Ishikawa (cell line): ENCODE data around the gene CACNA1E.

Experiments used
- CREB1 ChIP-seq: IDR thresholded peaks from 2 replicates; pipeline ENCODE4 v1.6.1; 2012; ENCODE audit warnings: low read depth
- EP300 ChIP-seq: IDR thresholded peaks from 2 replicates; pipeline ENCODE4 v1.6.1; 2012; ENCODE audit warnings: borderline replicate concordance
- MAX ChIP-seq: IDR thresholded peaks from 2 replicates; pipeline ENCODE4 v1.6.1; 2012
- NFIC ChIP-seq: IDR thresholded peaks from 2 replicates; pipeline ENCODE4 v1.6.1; 2012
- RAD21 ChIP-seq: IDR thresholded peaks from 2 replicates; pipeline ENCODE4 v1.6.1; 2012; ENCODE audit warnings: low read depth
- TAF1 ChIP-seq: IDR thresholded peaks from 2 replicates; pipeline ENCODE4 v1.6.1; 2012; ENCODE audit warnings: low read depth, mild to moderate bottlenecking
- TCF12 ChIP-seq: IDR thresholded peaks from 2 replicates; pipeline ENCODE4 v1.6.1; 2012; ENCODE audit warnings: low read depth
- TEAD4 ChIP-seq: IDR thresholded peaks from 2 replicates; pipeline ENCODE4 v1.6.1; 2012
- ZBTB7A ChIP-seq: IDR thresholded peaks from 2 replicates; pipeline ENCODE4 v1.6.1; 2012; ENCODE audit warnings: low read depth

GRCh38 chr1:181499825-181500224 lies 16.5 kb downstream of the CACNA1E start:
- TF ChIP-seq RAD21 (no peak), NFIC (no peak), EP300 (no peak), TEAD4 (no peak), MAX (no peak), TCF12 (no peak), ZBTB7A (no peak), TAF1 (no peak), CREB1 (no peak)
